ENCODE data around the gene CDC25B.
"Not testable (repeated sequence)": the region's sequence is repeated elsewhere in the genome, so short reads cannot be mapped to it uniquely, and the experiment has no call there.

Gene CDC25B

GRCh38 chr20:3842348-3842930 is 46.3 kb downstream of the CDC25B start:
- DNase-seq, result no peak

GRCh38 chr20:3843490-3843889 is 47.4 kb downstream of the CDC25B start:
- DNase-seq, result no peak

GRCh38 chr20:3843990-3844619 is 48.0 kb downstream of the CDC25B start:
- not testable (repeated sequence) for DNase-seq

GRCh38 chr20:3846378-3846739 is 50.2 kb downstream of the CDC25B start:
- DNase-seq, result peak; percentile 43

GRCh38 chr20:3846740-3847428 is 50.8 kb downstream of the CDC25B start, which contains the start of gene MAVS:
Gene MAVS (plus strand): TSS chr20:3846834. CDS start chr20:3854625, 7,791 bp downstream.
- DNase-seq, result peak; percentile 84

GRCh38 chr20:3847429-3847940 is 51.4 kb downstream of the CDC25B start:
- DNase-seq, result peak; percentile 2

- DNase-seq, result no peak
Measured at GRCh38 chr20:3848565-3848964, 52.5 kb downstream of the CDC25B start.

GRCh38 chr20:3854462-3854871 is 58.4 kb downstream of the CDC25B start:
- no peak for DNase-seq

Data from kidney glomerular epithelial cell (primary cell).